Activated naive CD4-positive, alpha-beta T cell treated with anti-CD3 and anti-CD28 coated beads, Interleukin-2, amount 50 U/mL, for 16 hours (primary cell): Measurements from ENCODE around the gene SEPTIN10.
A peak's percentile ranks its signal among the peaks of the same experiment; 100 is the strongest.
"Not testable (repeated sequence)": the region's sequence is repeated elsewhere in the genome, so short reads cannot be mapped to it uniquely, and the experiment has no call there.

Experiments
- DNase-seq: peaks from one replicate; pipeline ENCODE4 v3.0.0-alpha.2; 2020

Gene SEPTIN10

GRCh38 chr2:109613922-109614714 lies at the start of gene SEPTIN10, which contains the start of gene SOWAHC:
TSS of gene SEPTIN10 (minus strand) at chr2:109613966. CDS start at chr2:109613827, 139 bp downstream.
TSS of gene SOWAHC (plus strand) at chr2:109614364. CDS start at chr2:109614490, 126 bp downstream.
- DNase-seq: peak; percentile 69

- DNase-seq: no peak
Observed at GRCh38 chr2:109662889-109663288, 49.1 kb upstream of the SEPTIN10 start.

GRCh38 chr2:109660046-109660860 lies 46.5 kb upstream of the SEPTIN10 start:
- DNase-seq: no peak

GRCh38 chr2:109659396-109660045 lies 45.8 kb upstream of the SEPTIN10 start:
- DNase-seq: no peak

DNA sequence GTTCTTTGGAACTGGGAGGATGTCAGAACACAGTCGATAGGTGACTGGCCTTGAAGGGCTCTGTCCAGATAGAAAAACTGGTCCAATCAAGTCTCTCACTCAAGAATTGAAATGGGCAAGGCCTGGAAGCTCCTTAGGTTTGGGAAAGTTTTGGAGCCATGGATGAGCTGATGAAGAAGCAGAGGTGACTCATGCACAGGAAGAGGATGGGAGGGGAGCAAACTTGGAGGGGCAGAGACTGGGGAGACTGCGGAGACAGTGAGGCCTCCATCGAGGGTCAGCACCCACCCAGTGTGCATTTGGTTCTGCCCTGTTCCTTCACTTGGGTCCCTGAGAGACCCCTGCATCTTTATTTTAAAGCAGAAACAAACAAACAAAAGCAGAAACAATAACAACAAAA lies 41.5 kb upstream of the SEPTIN10 start:
- no peak for DNase-seq

DNA sequence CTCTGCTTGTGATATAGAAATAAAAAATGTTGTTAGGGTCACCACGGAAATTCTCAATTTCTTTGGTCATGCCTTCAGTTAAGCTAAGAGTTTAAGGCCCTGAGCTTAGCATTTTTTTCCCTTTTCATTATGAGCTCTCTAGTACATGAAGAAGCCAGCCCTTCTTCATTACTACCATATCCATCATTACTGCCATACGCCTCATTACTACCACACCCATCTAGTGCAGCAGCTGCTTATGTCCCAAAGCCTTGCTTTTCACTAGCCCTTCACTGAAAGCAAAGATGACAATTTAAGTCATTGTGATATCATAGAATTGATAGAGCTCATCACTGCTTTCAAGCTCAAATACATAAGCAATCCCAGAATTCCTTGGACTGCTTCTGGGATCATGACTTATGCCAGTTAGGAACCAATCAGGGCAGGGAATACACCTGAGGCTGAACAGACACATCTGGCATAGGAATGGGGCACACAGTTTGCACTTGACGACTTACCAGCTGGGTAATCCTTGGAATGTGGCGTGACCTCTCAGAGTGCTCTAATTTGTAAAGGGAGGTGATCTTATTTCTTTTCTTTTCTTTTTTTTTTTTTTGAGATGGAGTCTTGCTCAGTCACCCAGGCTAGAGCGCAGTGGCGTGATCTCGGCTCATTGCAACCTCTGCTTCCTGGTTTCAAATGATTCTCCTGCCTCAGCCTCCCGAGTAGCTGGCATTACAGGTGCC lies 40.7 kb upstream of the SEPTIN10 start:
- DNase-seq: no peak

- DNase-seq: no peak
Observed at GRCh38 chr2:109649736-109650695, 36.2 kb upstream of the SEPTIN10 start.

DNA sequence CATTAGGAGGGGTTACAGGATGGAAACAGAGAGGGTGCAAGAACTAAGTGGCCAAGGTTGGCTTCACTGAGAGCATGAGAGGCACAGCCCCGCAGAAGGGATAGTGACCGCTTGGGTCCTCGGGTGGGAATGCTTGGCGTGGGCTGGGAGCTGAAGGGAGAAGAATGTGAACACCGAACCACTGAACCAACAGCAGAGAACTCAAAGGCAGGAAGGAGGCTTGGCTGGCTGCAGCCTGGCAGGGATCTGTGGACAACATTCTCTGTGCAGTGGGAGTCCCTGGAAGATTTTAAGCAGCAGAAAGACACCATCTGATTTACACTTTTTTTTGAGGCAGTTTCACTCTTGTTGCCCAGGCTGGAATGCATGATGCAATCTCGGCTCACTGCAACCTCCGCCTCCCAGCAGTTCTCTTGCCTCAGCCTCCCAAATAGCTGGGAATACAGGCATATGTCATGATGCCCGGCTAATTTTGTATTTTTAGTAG lies 34.3 kb upstream of the SEPTIN10 start:
- no peak for DNase-seq

- no peak for DNase-seq
Observed at GRCh38 chr2:109647636-109648035, 33.9 kb upstream of the SEPTIN10 start.

GRCh38 chr2:109646961-109647360 lies 33.2 kb upstream of the SEPTIN10 start:
- DNase-seq: no peak

- no peak for DNase-seq
Observed at GRCh38 chr2:109645412-109646184, 31.8 kb upstream of the SEPTIN10 start.

DNA sequence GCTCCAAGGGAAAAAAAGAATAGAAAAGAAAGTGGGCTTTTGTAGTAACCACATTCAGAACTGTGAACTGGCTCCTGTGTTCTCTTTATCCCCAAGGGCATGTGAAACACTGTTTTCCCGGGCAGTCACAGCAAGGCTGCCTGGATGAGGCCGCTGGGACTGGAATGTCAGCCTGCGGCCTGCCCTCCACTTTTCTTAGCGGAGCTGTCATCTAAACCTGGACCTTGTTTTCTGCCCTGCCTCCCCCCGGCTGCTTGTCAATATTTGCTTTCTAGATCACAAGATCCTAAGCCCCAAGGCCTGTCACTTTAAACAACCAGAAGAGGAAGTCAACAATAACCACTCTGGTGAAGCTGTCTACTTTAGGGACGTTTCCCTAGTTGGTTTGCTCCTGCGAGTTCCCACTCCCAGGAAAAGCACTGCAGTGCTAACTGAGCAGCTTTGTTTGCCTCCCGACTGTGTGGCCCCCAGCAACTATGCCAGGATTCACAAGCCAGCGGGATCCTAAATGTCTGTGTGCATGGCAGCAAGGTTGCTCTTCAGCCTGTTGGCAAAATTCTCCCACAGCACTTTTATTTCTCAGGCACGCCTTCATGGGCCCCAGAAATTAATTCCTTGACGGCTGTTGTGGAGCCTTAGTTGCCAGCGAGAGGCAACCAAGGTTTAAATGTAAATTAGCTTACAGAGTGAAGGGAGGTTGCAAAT lies 31.0 kb upstream of the SEPTIN10 start:
- DNase-seq: no peak

DNA sequence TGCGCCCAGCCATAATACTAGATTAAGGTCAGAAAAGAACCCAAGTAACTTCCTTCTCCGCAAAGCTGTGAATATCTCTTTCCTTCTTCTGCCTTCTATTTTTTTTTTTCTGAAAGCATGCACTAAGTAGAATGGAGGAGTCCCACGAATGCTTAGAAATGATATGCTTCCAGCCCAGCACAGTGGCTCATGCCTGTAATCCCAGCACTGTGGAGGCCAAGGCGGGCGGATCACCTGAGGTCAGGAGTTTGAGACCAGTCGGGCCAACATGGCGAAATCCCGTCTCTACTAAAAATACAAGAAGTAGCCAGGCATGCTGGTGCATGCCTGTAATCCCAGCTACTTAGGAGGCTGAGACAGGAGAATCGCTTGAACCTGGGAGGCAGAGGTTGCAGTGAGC lies 26.2 kb upstream of the SEPTIN10 start:
- DNase-seq: not testable (repeated sequence)

- no peak for DNase-seq
Observed at GRCh38 chr2:109638795-109639194, 25.0 kb upstream of the SEPTIN10 start.

- no peak for DNase-seq
Observed at GRCh38 chr2:109637749-109638570, 24.2 kb upstream of the SEPTIN10 start.

GRCh38 chr2:109636317-109636716 lies 22.6 kb upstream of the SEPTIN10 start:
- DNase-seq: no peak

DNA sequence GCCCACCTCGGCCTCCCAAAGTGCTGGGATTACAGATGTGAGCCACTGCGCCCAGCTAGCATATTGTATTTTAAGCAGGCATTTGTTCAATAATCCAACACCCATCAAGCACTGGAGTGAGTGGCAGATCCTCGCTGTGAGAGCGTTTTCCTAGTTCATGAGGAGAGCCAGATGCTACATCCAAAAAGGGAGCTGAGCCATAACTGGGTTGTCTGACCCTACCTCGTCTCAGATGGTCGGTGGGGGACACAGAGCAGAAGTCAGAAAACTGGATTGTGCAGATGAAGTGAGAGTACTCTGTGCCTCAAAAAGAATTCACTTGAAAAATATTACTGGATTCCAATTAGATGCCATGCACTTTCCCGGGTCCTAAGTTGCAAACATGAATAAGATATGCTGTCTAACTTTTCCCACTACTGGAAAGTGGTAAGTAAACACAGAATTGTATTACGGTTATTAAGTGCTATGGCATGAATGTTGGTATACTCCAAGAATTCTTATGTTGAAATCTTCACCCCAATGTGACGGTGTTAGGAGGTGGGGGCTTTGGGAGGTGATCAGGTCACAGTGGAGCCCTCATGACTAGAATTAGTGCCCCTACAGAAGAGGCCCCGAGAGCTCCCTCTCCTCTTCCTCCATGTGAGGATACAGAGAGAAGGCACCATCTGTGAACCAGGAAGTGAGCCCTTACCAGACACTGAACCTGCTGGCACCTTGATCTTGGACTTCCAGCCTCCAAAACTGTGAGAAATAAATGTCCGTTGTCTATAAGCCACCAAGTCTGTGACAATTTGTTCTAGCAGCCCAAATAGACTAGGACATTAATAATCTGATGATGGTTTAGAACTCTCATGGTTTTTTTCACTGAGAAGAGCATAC lies 21.9 kb upstream of the SEPTIN10 start:
- no peak for DNase-seq
